Activated naive CD8-positive, alpha-beta T cell treated with anti-CD3 and anti-CD28 coated beads for 36 hours (primary cell): Measurements from ENCODE around the gene ZFPM1. TPM values are rescaled to one million over a fixed set of nuclear protein-coding genes. Genes with fewer than 3 reads are reported as not detected.
"Not testable (repeated sequence)": the region's sequence is repeated elsewhere in the genome, so short reads cannot be mapped to it uniquely, and the experiment has no call there.

ENCODE experiments used
- DNase-seq: peaks from one replicate; pipeline ENCODE4 v3.0.0; 2021
- H3K27ac Mint-ChIP-seq: one replicate; pipeline ENCODE4 v1.8.0; 2022; ENCODE audit warnings: mild to moderate bottlenecking, moderate library complexity, mixed read lengths
- H3K27me3 Mint-ChIP-seq: one replicate; pipeline ENCODE4 v1.8.0; 2022; ENCODE audit warnings: mild to moderate bottlenecking, mixed read lengths
- H3K36me3 Mint-ChIP-seq: one replicate; pipeline ENCODE4 v1.8.0; 2021; ENCODE audit warnings: mild to moderate bottlenecking, mixed read lengths
- H3K4me1 Mint-ChIP-seq: one replicate; pipeline ENCODE4 v1.8.0; 2021; ENCODE audit warnings: mixed read lengths
- H3K4me3 Mint-ChIP-seq: one replicate; pipeline ENCODE4 v1.8.0; 2022; ENCODE audit warnings: mild to moderate bottlenecking, moderate library complexity, mixed read lengths
- H3K9me3 Mint-ChIP-seq: one replicate; pipeline ENCODE4 v1.8.0; 2022; ENCODE audit warnings: mixed read lengths
- total RNA-seq, 2 experiments: library from RNA; stranded (reverse); gene quantifications; one replicate each; pipeline ENCODE4 v1.2.3, GENCODE V29; 2021

ZFPM1 gene
- total RNA-seq, 2 experiments from 2014 or later, result 6.7 to 6.9 TPM

DNA sequence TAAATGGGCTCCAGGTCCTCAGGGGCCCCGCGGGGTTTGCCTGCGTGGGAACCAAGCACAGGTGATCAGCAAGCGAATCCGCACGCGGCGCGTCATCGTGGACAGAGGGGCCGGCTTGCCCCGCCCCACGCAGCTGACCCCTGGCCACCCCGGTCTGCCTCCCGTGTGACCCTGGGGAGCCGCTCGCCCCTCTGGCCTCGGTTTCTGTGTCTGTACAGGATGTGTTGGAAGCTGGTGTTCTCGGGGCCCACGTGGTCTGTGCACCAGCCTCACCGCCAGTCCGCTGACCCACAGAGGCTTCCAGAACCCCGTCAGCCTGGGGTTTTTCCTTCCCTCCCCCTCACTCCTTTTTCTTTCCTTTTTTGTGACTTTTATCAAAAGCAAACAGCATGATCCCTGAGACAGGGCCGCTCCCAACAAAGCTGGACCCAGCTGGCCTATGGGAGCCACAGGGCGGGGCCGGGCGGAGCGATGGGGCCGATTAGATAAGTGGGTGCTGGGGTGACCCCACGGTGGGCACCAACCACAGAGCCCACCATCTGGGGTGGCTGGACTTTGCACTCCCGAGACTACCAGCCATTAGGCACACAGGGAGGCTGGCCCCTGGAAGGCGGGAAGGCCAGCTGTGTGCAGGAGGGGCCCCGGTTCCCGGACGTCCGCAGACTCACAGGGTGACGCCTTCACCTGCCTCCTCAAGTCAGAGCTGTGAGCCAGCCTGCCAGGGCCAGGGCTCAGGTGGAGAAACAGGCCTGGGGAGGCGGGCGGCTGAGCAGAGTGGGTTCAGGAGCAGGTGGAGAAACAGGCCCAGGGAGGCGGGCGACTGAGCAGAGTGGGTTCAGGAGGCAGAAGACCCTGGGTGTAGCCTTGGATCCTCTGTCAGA, 56.0 kb downstream of the ZFPM1 start:
- no peaks in the 10 kb centered on the region for H3K36me3 Mint-ChIP-seq
- no peak for DNase-seq
- no peak overlapping the region for H3K4me3 Mint-ChIP-seq
- no peaks in the 10 kb centered on the region for H3K4me1 Mint-ChIP-seq
- no peaks in the 10 kb centered on the region for H3K27me3 Mint-ChIP-seq
- H3K9me3 Mint-ChIP-seq, result no peaks in the 10 kb centered on the region
- H3K27ac Mint-ChIP-seq, result no peak overlapping the region

DNA sequence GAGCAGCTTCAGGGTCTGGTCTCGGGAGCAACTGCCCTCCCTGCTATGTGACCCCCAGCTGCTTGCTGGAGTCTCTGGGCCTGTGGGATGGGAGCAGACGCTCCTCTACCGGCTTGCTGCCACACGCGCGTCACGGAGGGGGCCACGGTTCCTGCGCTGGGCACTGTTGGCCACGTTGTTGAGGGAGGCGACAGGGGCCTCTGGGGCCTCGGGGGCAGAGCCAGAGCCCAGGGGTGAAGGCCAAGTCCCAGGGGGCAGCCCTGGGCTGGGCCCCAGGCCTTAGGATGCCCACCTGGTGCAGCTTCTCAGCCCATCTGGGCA, 56.6 kb downstream of the ZFPM1 start:
- Mint-ChIP-seq H3K4me1 (no peaks in the 10 kb centered on the region), H3K27ac (no peak overlapping the region), H3K27me3 (no peaks in the 10 kb centered on the region), H3K9me3 (no peaks in the 10 kb centered on the region), H3K4me3 (no peak overlapping the region), H3K36me3 (no peaks in the 10 kb centered on the region)
- no peak for DNase-seq

DNA sequence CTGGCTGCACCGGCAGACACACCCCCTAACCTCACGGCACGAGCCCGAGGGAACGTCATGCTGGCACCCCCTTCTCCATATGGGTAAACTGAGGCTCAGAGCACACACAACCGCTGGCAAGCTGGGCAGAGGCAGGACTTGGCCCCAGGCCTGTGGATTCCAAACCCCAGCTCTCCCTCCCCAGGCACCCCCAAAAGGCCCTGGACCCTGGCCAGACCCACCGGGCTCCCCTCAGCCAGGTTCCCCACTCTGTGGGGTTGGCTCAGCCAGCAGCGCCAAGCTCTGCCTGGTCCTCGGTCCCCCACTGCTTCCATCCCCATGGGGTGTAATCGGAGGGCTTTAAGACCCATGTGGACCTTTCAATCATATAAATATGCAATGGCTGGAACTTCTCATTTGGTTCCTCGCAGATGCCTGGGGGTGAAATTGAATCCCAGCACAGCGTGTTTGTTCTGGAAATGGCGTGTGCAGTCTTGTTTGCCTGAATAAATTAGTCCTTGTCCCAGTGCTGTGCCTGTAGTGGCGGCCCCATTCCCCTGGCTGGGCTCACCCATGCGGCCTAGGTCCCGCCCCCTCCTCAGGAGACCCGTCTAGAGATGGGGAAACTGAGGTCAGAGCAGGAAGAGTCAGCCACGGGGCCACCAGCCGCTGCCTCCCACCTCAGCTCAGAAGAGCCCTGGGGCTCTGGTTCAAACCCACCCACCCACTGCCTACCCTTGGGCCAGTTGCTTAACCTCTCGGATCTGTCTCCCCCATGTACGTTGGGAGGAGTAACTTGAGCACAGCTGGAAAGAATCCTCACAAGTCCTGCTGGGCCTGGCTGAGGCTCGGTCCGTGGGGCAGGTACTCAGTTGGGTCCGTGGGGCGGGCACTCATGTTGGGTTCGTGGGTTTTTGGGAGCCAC, 57.3 kb downstream of the ZFPM1 start:
- H3K27ac Mint-ChIP-seq, result no peak overlapping the region
- H3K9me3 Mint-ChIP-seq, result no peaks in the 10 kb centered on the region
- H3K27me3 Mint-ChIP-seq, result no peaks in the 10 kb centered on the region
- H3K4me3 Mint-ChIP-seq, result no peak overlapping the region
- no peak for DNase-seq
- H3K36me3 Mint-ChIP-seq, result no peaks in the 10 kb centered on the region
- no peaks in the 10 kb centered on the region for H3K4me1 Mint-ChIP-seq

DNA sequence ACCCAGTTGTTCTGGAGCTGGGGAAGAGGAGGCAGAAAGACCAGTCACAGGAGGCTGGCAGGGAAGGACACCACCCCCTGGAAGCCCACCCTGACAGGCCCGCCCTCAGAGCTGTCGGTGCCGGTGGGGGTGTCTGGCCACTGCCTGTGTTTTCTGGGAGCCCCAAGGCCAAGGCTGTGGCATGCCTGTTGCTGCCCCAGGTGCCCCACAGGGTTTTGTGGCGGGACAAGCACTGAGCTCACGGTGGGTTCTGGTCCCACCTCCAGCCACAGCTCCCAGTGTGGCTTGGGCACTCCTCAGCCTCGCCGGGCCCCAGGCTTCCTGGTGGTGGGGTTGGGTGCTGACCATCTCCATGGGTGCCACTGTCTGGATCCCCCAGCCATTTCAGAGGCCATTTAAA, 58.0 kb downstream of the ZFPM1 start:
- no peaks in the 10 kb centered on the region for H3K4me1 Mint-ChIP-seq
- no peaks in the 10 kb centered on the region for H3K27me3 Mint-ChIP-seq
- no peak overlapping the region for H3K27ac Mint-ChIP-seq
- DNase-seq, result no peak
- no peak overlapping the region for H3K4me3 Mint-ChIP-seq
- H3K36me3 Mint-ChIP-seq, result no peaks in the 10 kb centered on the region
- no peaks in the 10 kb centered on the region for H3K9me3 Mint-ChIP-seq

DNA sequence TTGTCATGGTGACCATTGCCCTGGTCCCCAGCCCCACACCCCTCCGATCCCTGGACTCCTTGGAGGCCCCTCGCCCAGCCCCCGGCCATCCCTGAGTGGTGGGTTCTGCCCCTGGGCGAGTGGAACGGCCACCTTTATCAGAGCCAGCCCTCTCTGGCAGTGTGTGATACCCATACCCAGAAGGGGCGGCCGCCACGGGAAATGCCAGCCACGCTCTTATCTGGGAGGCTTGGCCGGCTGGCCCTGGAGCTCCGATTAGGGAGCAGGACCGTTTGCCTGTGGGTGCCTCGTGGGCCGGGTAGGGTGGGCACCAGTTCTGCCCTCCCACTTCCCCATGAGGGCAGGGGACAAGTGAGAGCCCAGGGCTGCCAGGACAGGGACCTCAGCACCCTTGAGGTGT, 58.8 kb downstream of the ZFPM1 start:
- H3K27ac Mint-ChIP-seq, result no peak overlapping the region
- no peak overlapping the region for H3K4me3 Mint-ChIP-seq

DNA sequence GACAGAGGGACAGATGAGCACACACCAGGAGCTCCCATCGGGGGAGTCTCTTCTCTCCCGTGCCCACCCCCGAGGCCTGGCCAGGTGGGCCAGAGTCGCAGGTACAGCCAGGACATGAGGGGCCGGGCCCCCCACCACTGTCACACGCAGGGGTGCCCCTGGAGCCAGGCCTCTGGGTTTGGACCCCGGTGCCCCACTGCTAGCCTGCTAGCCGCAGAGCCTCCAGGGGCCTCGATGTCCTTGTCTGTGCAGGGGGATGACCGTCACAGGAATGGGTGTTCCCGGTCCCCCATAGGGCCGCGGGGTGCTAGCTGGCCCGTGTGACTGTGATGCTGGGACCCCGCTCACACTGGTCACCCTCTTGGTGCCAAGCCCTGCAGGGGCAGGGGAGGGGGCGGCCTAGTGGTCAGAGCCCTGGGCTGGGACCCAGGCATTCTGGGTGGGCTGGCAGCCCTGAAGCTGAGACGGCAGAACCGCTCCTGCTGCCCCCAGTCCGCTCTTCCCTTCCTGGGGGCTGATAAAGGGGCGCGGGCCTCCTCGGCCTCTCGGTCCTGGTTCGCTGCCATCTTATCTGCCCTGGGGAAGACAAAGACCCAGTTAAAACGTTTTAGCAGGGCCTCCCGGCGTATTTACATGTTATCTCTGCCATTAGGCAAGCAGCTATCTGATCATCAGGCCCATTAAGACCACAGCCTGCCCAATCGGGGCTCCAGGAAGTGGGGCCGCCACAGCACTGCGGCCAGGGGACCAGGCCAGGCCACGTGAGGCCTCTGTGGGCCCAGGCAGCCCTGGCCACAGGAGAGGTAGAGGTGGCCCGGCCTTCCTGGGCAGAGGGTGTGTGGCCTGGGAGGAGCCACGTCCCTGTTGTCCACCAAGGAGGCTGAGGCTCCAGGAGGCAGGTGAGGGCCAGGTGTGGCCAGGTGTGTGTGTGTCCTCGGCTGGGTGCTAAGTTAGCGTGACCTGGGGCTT, 59.9 kb downstream of the ZFPM1 start:
- no peak for DNase-seq
- no peaks in the 10 kb centered on the region for H3K27me3 Mint-ChIP-seq
- H3K9me3 Mint-ChIP-seq, result peaks cover 3% of the 10 kb centered on the region
- no peak overlapping the region for H3K27ac Mint-ChIP-seq
- no peak overlapping the region for H3K4me3 Mint-ChIP-seq
- H3K4me1 Mint-ChIP-seq, result no peaks in the 10 kb centered on the region
- H3K36me3 Mint-ChIP-seq, result peaks cover 6% of the 10 kb centered on the region

More for the DNA sequence above, 58.8 kb downstream of the ZFPM1 start:
- no peak for DNase-seq
- Mint-ChIP-seq H3K4me1 (no peaks in the 10 kb centered on the region), H3K27me3 (no peaks in the 10 kb centered on the region), H3K9me3 (no peaks in the 10 kb centered on the region), H3K36me3 (peaks cover 3% of the 10 kb centered on the region)

DNA sequence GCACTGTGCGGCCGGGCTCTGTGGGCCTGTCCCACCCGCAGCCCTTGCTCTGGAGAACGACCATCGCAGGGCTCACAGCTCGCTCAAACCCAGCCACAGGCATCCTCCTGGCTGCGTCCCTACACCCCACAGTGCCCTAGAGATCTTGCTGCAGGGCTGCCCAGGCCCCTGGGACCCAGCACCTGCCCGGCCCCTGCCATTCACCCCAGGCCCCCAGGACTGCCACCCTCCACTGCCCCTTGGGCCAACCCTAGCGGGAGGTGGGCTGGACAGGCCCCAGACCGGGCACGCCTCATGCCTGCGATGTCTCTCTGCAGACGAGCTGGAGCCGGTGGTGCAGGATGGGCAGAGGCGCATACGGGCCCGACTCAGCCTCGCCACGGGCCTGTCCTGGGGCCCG, 61.0 kb downstream of the ZFPM1 start:
- peaks cover 4% of the 10 kb centered on the region for H3K9me3 Mint-ChIP-seq
- no peak for DNase-seq
- H3K4me3 Mint-ChIP-seq, result no peak overlapping the region
- no peaks in the 10 kb centered on the region for H3K27me3 Mint-ChIP-seq
- H3K4me1 Mint-ChIP-seq, result no peaks in the 10 kb centered on the region
- H3K36me3 Mint-ChIP-seq, result peaks cover 6% of the 10 kb centered on the region
- H3K27ac Mint-ChIP-seq, result no peak overlapping the region

DNA sequence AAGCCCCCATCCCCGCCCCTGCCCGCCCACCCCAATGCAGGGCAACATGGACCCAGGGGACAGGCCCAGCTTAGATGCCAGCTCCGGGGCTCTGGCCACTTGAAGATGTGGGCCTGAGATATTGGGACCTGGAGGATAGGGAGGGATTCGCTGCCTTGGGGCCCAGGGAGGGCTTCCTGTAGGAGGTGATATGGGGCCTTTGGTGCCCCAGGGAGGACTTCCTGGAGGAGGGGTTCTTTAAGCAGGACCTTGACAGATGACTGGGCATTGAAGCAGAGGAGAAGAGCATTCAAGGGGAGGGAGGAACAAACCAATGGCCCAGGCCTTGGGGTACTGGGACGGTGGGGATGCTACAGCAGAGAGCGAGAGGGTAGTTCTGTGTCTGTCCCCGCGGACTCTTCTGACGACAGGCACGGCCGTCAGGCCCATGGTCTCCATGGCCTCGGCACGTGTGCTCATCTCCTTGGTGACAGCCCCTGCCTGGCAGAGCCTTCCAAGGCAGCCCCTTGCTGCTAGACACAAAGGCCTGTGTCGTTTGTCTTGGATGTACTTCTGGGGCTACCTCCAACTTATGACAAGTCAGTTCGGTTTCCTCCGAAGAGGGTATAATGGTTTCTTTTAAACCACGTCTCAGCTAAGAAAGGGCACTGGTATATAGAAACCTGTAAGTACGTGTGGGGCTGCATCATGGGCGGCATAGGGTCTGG, 61.6 kb downstream of the ZFPM1 start:
- no peaks in the 10 kb centered on the region for H3K27me3 Mint-ChIP-seq
- H3K4me3 Mint-ChIP-seq, result no peak overlapping the region

DNA sequence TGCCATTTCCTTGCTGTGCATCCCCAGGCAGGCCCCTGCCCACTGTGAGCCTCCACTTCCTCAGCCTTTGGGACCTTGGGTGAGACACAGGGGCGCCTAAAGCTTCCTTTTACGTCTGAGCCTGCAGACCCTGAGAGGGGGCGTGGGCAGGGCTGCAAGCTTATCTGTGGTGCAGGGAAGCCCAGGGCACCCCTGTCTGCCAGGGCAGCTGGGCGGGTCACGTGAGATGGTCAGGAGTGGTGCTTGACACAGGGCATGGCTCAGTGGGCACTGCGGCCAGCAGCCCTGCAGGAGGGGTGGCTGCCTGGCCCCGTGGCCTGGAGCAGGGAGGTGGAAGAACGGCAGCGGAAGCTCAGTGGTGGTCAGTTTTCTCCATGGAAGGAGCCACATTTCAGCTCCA, 62.3 kb downstream of the ZFPM1 start:
- Mint-ChIP-seq H3K9me3 (peaks cover 9% of the 10 kb centered on the region), H3K4me1 (no peaks in the 10 kb centered on the region), H3K27me3 (no peaks in the 10 kb centered on the region), H3K36me3 (peaks cover 9% of the 10 kb centered on the region), H3K27ac (no peak overlapping the region), H3K4me3 (no peak overlapping the region)
- DNase-seq, result no peak

More for the DNA sequence above, 61.6 kb downstream of the ZFPM1 start:
- DNase-seq, result no peak
- no peaks in the 10 kb centered on the region for H3K4me1 Mint-ChIP-seq
- H3K9me3 Mint-ChIP-seq, result peaks cover 5% of the 10 kb centered on the region
- H3K27ac Mint-ChIP-seq, result no peak overlapping the region
- H3K36me3 Mint-ChIP-seq, result peaks cover 6% of the 10 kb centered on the region

DNA sequence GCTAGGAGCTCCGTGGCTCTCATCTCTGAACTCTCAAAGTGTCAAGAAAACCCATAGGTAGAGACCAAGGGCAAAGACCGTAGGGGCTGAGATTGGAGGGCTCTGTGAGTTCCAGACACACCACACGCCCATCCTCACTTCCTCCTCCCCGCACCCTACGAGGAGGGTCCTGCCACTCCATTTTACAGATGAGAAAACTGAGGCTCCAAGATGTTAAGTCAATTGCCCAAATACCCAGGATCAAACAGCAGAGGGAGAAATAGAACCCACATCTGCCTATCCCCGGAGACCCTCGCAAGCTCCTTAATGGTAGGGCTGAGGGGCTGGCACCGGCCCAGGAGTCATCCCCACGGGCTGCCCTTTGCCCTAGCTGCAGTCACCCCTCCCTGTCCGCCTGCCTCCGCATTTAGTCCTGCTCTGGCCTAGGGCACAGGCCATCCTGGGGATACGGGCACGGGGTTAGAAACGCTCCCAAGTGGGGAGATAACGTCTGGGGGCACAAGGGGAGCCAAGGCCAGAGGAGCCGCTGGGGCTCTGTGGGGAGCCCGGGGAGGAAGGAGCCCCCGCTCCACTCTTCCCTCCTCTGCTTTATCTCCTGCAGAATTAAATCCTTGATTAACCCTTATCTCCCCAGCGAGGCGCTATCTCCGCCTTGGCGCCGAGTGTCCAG, 63.0 kb downstream of the ZFPM1 start:
- H3K27ac Mint-ChIP-seq, result no peak overlapping the region

DNA sequence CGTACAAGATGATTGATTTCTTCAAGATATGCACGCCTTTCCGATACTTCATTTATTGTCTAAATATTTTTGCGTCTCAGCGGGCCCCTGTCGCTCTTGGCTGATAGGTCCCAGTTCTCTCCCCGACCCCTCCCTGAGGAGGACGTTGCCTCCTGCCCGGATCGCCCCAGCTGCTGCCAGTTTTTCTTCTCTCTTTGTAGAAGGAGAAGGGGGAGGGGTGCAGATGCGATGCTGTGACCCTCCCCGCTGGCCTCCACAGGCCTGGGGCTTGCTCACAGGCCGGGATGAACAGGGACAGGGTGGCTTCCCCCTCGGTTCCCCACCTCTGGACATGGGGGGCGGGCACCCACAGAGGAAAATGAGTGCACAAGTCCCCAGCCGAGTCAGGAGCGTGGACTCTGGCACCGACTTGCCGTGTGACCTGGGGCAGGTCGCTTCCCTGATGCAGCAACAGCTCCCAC, 63.6 kb downstream of the ZFPM1 start:
- peaks cover 9% of the 10 kb centered on the region for H3K9me3 Mint-ChIP-seq
- no peaks in the 10 kb centered on the region for H3K27me3 Mint-ChIP-seq
- no peak for DNase-seq
- peaks cover 9% of the 10 kb centered on the region for H3K36me3 Mint-ChIP-seq
- no peak overlapping the region for H3K27ac Mint-ChIP-seq
- H3K4me3 Mint-ChIP-seq, result no peak overlapping the region
- no peaks in the 10 kb centered on the region for H3K4me1 Mint-ChIP-seq

More for the DNA sequence above, 63.0 kb downstream of the ZFPM1 start:
- Mint-ChIP-seq H3K9me3 (peaks cover 9% of the 10 kb centered on the region), H3K4me3 (no peak overlapping the region), H3K27me3 (no peaks in the 10 kb centered on the region), H3K4me1 (no peaks in the 10 kb centered on the region), H3K36me3 (peaks cover 9% of the 10 kb centered on the region)
- no peak for DNase-seq

DNA sequence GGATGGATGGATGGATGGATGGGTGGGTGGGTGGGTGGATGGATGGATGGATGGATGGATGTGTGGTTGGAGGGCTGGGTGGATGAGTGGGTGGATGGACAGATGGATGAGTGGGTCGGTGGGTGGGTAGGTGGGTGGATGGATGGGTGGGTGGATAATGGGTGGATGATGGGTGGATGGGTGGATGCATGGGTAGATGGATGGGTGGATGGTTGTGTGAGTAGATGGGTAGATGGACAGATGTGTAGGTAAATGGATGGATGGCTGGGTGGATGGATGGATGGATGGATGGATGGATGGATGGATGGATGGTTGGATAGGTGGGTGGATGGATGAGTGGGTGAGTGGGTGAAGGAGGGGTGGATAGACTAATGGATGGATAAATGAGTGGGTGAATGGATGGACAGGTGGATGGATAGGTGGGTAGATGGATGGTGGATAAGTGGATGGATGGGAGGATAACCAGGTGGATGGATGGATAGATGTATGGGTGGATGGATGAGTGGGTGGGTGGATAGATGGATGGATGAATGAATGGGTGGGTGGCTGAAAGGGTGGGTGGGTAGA, 64.2 kb downstream of the ZFPM1 start:
- H3K4me1 Mint-ChIP-seq, H3K9me3 Mint-ChIP-seq, H3K36me3 Mint-ChIP-seq, DNase-seq, H3K4me3 Mint-ChIP-seq, H3K27me3 Mint-ChIP-seq, H3K27ac Mint-ChIP-seq: not testable (repeated sequence)

DNA sequence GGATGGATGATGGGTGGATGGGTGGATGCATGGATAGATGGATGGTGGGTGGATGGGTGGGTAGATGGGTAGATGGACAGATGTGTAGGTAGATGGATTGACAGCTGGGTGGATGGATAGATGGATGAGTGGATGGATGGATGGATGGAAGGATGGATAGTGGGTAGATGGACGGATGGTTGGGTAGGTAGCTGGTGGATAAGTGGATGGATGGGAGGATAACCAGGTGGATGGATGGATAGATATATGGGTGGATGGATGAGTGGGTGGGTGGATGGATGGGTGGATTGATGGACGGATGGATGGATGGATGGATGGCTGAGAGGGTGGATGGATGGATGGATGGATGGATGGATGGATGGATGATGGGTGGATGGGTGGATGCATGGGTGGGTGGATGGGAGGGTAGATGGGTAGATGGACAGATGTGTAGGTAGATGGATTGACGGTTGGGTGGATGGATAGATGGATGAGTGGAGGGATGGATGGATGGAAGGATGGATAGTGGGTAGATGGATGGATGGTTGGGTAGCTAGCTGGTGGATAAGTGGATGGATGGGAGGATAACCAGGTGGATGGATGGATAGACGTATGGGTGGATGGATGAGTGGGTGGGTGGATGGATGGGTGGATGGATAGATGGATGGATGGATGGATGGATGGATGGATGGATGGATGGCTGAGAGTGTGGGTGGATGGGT, 65.5 kb downstream of the ZFPM1 start:
- not testable (repeated sequence) for H3K27me3 Mint-ChIP-seq, H3K4me3 Mint-ChIP-seq, H3K36me3 Mint-ChIP-seq, DNase-seq, H3K9me3 Mint-ChIP-seq, H3K27ac Mint-ChIP-seq, H3K4me1 Mint-ChIP-seq
